ENCODE data around the gene NSF.

The NSF gene

GRCh38 chr17:46717999-46718398, 127.5 kb downstream of the NSF start:
- DNase-seq (ENCODE audit: low read depth in 3 of 3), result no peak

DNA sequence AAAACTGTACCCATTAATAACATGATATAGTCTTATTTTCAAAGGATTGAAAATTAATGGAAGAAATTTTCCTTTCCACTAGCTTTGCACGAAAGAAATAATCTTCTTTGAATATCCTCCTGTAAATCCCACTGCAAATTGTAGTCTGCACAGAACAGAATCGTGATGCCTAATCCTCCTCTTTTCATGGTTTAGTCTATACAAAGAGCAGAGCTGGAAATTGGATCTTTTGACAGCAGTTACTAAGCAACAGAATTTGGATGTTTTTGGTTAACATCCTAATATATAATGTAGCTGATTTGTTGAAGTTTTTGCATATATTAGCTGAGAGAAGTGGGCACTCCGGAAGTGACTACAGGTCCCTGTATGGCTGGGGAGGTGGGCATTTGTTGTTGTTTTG, 129.4 kb downstream of the NSF start:
- DNase-seq (ENCODE audit: low read depth in 3 of 3), result no peak

DNA sequence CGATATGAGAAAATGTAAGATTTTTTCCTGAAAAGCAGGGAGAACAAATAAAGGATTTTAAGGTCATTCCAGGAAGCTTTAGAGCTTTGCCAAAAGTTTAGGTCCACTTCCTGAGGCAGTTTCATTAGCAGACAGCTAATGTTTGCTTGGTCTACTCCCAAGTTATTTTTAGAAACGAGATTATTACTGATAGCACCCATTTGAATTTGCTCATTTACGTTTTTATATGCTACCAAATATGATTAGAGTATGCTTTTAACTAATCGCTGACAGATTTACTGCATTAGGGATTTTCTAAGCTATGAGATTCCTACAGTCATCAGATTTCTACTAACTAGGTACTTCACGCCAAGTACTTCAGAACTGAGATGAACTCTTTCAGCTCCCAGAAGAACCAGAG, 129.9 kb downstream of the NSF start:
- DNase-seq (ENCODE audit: low read depth in 3 of 3), result no peak

- no peak for DNase-seq (ENCODE audit: low read depth in 3 of 3)
Measured at GRCh38 chr17:46722662-46723285, 132.3 kb downstream of the NSF start.

GRCh38 chr17:46726206-46726605, 135.7 kb downstream of the NSF start:
- DNase-seq (ENCODE audit: low read depth in 3 of 3), result no peak

GRCh38 chr17:46727572-46728348, 137.3 kb downstream of the NSF start:
- DNase-seq (ENCODE audit: low read depth in 3 of 3), result no peak

DNA sequence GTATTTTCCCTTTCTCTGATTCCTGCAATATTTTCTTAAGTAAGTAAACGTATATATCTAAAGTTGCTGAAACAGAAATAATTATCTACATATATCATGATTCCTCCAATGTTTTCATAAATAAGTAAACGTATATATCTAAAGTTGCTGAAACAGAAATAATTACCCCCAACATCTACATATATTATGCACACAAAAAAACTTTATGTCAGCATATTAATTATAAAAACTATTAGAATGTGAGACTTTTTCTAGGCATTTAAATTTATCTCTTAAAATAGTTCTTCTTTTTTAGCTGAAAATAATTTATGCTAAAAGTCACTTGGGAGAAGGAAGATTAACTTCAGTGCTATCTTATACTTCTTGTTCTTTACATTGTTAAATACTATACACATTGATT, 139.6 kb downstream of the NSF start:
- no peak for DNase-seq (ENCODE audit: low read depth in 3 of 3)

GRCh38 chr17:46730679-46731078, 140.2 kb downstream of the NSF start:
- no peak for DNase-seq (ENCODE audit: low read depth in 3 of 3)

DNA sequence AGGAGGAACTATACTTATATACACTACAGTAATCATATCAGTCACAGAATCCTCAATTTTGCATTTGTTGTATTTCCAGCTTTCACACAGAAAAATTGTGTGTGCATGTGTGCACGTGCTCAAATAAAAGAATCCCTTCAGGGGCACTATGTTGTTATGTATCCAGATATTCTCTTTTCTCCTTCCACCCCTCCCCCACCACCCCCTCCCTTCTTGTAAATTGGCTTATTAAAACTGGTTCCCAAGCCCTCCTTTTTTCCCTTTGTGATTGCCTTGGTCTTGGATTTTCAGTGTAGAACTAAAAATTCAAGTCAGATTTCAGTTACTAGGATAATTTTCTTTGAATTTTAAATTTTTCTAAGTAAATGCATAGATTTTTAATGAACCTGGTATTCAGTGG, 141.7 kb downstream of the NSF start:
- no peak for DNase-seq (ENCODE audit: low read depth in 3 of 3)

GRCh38 chr17:46732754-46733398, 142.4 kb downstream of the NSF start:
- no peak for DNase-seq (ENCODE audit: low read depth in 3 of 3)

- no peak for DNase-seq (ENCODE audit: low read depth in 3 of 3)
Measured at GRCh38 chr17:46733837-46734475, 143.5 kb downstream of the NSF start.

- no peak for DNase-seq (ENCODE audit: low read depth in 3 of 3)
Measured at GRCh38 chr17:46736100-46736499, 145.6 kb downstream of the NSF start.

DNA sequence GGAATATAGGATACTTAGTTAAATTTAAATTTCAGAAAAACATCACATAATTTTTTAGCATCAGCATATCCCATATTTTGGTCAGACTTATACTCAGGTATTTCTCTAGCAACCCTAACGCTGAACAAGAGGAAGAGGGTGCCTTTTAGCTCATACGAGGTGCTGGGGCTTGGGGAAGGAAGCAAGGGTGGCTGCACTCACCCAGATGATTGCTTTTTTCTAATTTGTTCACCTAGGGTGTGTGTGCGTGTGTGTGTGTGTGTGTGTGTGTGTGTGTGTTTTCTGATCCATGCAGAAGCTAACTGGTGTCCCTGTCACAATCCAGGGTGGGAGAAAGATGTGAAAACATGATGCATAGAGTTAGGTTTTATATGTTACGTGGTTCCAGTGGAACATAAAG, 146.9 kb downstream of the NSF start:
- no peak for DNase-seq (ENCODE audit: low read depth in 3 of 3)

- no peak for DNase-seq (ENCODE audit: low read depth in 3 of 3)
Measured at GRCh38 chr17:46738544-46738943, 148.1 kb downstream of the NSF start.

- no peak for DNase-seq (ENCODE audit: low read depth in 3 of 3)
Measured at GRCh38 chr17:46739982-46740381, 149.5 kb downstream of the NSF start.

- no peak for DNase-seq (ENCODE audit: low read depth in 3 of 3)
Measured at GRCh38 chr17:46741122-46741730, 150.8 kb downstream of the NSF start.

- no peak for DNase-seq (ENCODE audit: low read depth in 3 of 3)
Measured at GRCh38 chr17:46742565-46743270, 152.2 kb downstream of the NSF start.

- no peak for DNase-seq (ENCODE audit: low read depth in 3 of 3)
Measured at GRCh38 chr17:46744441-46744840, 154.0 kb downstream of the NSF start.

GRCh38 chr17:46745376-46745775, 154.9 kb downstream of the NSF start:
- DNase-seq (ENCODE audit: low read depth in 3 of 3), result no peak

- DNase-seq (ENCODE audit: low read depth in 3 of 3), result no peak
Measured at GRCh38 chr17:46751425-46751824, 161.0 kb downstream of the NSF start.

DNA sequence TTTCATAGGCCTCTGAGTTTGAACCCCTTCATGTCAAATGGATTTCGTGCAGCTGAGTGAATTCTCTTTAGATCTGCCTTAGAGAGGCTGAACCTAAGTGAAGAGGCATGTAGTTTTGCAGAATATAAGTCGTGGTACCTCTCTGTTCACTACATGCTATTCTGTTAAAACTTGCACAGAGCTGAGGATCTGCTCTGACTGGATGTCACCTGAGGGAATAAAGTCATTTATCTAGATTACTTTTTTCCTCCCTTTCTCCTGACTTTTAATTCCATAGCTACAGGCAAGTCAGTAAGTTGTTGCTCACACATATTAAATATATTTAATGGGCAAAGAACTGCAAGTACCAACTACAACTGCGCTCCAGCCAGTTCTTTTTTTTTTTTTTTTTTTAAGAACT, 163.3 kb downstream of the NSF start:
- DNase-seq (ENCODE audit: low read depth in 3 of 3), result no peak
